IPS DF 4.7 (cell line): ENCODE results near the gene C20orf144.

Experiments used
- DNase-seq: peaks from one replicate; pipeline ENCODE4 v3.0.0-alpha.2; 2013; ENCODE audit warnings: low spot score; ENCODE audit errors: extremely low read depth

C20orf144 gene

DNA sequence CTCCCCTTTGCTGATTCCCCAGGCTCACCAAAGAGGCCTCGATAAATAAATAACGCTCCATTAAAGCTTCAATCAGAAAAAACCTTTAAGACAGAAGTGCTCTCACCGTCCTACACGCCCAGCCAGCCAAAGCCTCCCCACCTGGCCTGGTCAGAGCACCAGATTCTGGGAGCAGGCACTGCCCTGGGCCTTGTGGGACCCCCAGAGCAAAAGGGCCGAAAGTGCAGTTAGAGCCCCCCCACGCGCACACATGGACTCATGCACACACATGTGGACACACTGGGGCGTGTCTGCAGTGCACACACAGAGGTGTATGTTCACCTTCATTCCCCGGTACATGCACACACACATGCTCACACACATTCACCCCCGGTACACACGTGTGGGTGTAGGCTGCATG lies 14.0 kb downstream of the C20orf144 start:
- DNase-seq, result no peak

DNA sequence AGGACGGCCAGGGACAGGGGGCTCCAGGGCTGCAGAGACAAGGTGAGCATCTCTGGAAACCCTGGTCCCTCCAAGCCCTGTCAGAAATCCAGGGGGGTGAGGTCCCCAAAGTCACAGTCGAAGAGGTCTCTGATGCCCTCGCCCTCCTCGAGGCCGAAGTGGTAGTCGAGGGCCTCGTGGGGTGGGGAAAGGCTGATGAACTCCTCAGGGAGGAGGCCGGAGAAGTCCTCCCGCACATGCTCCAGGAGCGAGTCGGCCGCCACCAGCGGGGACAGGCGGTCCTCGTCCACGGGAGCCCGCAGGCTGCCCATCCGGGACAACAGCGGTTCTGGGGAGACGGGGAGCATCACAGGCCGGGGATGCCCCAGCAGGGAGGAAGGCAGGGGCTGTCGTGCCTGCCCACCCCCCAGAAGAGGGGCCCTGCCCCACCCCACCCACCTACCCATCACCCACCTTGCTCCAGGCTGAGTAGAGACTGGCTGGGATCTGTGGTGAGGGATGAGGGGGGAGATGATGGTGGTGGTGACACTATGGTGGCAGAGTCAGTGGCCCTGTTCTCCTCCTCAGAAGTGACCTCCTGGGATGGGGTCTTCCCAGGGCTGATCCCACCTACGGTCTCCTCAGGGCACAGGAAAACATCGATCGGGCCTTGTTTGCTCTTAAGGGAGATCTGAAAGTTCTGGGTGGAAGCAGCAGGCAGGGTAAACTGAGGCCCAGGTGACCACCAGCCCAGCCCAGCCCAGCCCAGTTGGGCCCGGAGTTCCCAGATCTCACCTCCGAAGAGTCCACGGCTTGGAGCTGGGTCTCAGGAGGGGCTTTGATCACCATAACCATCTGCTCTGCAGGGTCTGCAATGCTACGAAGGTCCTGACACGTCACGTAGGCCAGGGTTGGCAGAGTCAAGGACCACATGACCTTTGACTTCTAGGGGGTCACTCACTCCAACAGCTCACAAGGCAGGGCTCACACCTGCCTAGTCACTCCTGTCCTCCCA lies 14.8 kb downstream of the C20orf144 start:
- DNase-seq, result no peak

DNA sequence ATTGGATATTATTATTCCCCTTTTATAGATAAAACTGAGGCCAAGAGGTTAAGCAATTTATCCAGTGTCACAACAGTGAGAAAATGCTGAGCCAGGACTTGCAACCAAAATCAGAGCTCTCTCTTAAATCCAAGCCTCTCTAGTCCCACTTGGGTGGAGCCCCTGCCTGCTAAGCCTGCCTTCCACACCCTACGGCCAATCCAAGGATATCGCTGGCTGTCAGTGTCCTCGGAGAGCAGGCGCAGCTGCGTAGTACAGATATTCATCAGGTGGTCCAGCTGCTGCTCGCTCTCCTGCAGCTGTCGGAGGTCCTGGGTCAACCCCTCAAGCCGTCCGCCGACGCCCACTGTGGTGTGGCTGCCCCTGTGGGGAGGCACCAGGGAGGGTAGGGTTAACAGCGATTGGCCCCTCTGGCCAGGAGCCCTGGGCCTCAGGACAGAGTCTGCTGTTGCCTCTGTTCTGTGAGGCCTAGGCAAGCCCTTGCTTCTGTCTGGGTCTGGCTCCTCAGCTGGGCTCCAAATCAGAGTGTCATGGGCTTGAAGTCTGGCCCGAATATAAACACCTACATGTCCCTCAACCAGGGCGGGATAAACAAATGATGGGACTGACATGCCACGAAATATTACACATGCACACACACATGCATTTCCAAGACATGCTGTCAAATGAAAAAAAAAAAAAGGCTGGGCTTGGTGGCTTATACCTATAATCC lies 16.0 kb downstream of the C20orf144 start:
- DNase-seq, result no peak

DNA sequence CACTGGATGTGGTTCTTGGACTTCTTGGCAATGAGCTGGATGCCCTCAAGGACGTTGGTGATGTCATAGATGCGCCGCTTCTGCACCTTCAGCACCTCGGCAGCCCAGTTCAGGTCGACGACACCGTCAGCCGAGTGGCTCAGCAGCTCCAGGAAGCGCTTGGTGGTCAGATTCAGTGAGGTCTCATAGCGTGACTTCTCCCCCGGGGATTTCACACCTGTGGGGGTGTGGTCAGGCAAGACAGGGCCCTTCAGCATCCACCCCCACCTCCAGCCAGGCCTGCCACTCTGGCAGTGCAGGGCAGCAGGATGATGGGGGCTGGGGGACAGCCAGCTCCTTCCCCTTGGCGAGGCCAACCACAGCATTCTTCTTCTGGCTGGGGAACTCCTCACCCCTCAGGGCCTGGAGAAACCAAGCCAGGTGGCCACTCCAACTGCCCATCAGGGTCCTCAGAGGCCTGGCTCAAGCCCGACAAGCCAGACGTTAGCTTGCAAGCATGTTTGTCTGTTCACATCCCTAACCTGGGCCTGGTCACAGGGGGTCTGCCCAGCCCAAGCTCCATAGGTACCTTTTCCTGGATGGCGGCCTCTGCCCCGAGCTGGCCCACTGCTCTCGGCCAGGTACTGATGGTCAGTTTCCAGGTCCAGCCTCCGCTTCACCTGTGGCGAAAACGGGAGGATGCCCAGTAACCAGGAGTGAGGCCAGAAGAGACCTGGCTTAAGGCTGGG lies 17.8 kb downstream of the C20orf144 start:
- DNase-seq, result no peak

DNA sequence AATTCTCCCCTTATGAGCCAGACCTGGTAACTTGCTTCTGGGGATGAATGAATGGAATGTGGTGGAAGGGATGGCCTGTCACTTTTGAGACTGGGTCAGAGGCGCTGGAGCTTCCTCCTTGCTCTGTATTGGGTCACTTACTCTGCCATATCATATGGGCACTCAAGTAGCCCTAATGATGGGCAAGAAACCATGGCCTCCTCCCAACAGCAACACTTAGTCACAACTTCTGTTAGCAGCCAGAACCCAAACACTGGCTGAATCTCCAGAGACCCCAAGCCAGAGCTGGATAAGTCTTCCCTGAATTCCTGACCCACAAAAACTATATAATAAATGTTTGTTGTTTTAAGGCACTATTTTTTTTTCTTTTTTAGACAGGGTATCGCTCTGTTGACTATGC lies 18.6 kb downstream of the C20orf144 start:
- no peak for DNase-seq

DNA sequence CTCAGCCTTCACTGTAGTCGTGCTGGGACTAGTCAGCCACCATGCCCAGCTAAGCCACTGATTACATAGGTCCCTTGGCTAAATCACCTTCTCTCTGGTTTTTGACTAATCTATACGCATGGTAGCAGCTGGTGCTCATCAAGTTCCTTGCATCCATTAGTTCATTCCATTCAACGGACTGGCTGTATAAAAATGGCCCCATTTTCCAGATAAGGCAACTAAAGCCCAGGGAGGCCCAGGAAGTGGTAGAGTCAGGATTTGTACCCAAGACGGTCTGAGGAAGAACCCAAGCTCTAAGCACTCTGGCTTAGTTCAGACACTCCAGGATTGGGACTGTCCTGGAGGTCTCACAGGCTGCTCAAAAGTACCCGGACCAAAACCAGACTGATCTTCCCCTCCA lies 19.2 kb downstream of the C20orf144 start:
- no peak for DNase-seq

DNA sequence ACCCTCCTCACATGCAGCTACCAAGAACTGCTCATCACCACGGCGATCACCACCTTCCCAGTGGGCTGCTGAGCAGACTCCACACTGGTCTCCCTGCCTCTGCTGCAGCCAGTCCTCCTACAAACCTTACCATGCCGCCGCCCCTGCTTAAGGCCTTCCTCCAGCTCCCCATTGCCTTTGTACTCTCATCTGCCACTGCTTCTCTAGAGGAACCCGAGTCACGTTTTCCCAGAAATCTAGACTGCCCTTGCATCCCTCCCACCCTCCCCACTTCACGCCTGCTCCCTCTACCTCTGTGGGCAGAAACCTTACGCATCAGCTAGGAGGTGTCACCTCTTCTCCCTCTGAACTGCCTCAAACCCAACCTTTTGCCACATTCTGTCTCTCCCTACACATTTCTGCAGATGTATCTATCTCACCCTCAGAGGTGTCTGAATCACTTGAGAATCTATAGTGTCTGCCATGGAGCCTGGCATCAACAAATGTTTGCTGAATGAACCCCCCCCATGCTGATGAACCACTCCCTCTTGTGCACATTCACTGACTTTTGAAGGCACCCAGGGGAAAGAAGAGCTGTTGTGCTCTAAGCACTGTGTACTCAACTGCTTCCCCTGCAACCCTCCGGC lies 19.7 kb downstream of the C20orf144 start:
- no peak for DNase-seq

DNA sequence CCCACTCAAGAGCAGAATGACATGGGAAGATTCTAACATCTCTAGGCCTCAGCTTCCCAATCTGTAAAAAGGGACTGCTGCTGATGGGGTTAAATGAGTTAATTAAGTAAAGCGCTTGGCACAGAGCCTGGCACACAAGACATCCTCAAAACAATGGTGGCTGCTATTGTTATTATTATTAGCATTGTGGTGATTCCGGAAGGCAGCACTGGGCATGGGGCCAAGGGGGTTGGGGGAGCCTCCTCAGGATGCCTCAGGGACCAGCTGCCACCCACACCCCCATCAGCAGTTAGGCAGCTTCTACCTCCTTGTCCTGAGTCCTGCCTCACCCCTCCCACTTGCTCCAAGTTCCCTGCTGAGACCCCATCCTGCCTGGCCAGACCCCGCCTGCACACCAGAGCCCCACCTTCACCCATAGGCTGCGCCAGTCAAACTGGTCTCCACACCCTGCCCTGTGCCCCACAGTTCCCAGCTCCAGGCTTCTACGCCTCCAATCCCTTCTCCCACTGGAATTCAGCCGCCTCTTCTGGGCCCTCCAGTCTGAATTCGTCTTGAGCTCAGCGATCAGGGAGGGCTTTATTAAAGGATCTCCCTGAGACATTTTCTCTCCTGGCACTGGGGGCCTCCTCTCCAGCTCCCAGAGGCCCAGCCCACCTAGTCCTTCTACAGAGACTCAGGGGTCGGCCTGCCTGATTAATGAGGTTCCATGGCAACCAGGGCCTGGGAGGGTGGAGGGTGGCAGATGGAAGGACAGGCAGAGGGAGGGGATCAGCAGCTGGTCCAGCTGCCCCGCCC lies 22.6 kb downstream of the C20orf144 start:
- DNase-seq, result no peak

DNA sequence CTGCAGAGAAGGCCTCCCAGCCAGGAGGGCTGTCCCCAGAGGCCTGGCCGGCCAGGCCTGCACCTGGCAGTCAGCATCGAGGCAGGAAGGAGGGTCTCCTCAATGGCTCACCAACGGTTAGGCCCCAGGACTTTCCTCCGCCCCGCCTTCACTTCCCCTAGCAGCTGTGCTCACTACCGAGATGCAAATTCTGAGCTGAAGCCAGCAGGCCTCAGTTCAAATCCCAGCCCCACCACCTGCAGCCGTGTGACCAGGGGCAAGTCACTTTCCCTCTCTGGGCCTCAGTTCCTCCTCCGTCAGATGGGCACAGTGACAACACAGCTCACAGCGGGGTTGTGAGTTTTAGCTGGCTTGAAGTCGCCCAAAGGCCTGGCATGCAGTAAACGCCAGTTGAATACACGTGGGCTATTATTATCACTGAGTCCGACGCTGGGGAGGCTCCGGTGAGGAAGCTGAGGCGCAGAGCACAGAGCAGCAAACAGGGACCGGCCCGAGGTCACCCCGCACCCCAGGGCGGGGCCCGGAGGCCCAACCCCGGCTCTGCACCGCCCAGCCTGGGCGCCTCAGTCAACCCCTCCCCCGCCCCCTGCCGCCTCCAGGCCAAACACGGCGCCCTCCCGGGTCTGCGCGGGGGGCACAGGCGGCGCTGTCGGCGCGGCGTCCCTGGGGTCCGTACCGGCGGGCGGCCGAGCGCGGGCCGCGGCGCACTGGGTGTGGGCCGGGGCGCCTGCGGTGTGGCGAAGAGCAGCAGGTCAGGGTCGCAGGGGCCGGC lies 23.4 kb downstream of the C20orf144 start:
- DNase-seq, result no peak

DNA sequence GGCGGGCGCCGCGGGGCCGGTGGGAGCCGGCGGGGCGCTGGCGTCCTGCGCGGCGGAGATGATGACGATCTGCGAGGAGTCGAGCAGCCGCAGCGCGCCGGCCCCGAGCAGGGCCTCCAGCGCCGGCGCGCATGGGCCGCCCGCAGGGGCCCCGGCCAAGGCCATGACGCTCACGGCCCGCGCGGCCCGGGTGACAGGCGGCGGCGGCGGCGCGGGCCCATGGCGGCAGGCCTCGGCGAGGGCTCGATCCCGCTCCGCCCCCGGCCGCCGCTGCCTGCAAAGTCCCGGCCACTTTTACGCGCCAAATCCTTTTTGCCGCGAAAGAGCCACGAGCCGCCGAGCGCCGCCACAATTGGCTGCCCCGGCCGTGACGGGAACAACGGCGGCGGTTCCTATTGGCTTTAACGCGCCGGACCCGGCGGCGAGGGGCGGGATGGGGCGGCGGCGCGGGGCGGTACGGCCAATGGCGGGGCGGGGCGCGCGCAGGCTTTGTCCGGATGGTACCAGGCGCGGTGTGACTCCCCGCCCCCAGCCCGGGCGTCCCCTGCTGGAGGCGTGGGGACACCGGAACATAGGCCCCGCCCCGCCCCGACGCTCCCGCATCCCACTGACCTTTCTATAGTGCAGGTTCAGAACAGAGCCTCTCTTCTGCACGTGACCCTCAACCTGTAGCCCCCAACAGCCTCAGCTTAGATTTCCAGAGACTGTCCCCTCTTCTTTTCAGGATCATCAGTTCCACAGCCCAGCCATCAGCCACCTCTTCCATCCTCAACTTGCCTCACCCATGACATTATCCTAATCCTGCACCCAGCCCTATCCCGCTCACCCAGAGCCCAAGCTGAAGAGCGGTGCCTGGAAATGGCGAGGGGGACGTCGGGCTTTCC lies 24.2 kb downstream of the C20orf144 start, which contains the start of gene E2F1:
Gene E2F1, minus strand, starts transcription at position 286 of the 884 bp plus-strand sequence. Its CDS starts 121 bp downstream, at position 165.
- DNase-seq, result no peak

DNA sequence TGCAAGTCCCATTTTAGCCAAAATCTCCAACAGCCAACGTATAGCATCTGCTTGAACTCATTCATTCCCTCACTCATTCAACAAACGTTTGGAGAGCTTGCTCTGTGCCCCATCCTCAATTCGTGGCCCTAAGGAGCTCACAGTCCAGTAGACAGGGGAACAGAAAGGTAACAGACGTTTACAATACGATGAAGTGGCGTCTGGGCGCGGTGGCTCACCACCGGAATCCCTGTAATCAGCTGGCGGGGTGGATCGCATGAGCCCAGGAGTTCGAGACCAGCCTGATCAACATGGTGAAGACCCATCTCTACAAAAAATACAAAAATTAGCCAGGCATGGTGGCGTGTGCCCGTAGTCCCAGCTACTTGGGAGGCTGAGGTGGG lies 24.8 kb downstream of the C20orf144 start:
- DNase-seq, result no peak

DNA sequence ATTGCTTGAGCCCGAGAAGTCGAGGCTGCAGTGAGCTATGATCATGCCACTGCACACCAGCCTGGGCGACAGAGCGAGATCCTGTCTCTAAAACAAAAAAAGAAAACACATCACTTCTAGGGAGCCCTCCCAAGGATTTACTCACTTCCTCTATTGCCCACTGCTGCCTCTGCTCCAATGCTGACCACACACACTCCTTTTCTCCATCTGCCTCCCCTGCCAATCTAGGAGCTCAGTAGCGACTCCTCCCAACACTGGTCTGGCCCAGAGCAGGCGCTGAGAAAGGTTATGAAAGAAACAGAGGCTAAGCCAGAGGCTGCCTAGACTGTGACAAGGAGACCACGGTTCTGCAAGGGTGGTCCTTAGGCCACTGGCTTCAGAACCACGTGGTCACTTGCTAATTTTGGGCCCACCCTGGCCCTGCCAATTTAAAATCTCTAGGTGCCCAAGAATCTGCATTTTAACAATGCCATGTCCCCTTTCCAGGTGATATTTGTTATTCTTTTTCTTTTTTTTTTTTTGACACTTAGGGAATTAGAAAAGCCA lies 25.3 kb downstream of the C20orf144 start:
- no peak for DNase-seq

DNA sequence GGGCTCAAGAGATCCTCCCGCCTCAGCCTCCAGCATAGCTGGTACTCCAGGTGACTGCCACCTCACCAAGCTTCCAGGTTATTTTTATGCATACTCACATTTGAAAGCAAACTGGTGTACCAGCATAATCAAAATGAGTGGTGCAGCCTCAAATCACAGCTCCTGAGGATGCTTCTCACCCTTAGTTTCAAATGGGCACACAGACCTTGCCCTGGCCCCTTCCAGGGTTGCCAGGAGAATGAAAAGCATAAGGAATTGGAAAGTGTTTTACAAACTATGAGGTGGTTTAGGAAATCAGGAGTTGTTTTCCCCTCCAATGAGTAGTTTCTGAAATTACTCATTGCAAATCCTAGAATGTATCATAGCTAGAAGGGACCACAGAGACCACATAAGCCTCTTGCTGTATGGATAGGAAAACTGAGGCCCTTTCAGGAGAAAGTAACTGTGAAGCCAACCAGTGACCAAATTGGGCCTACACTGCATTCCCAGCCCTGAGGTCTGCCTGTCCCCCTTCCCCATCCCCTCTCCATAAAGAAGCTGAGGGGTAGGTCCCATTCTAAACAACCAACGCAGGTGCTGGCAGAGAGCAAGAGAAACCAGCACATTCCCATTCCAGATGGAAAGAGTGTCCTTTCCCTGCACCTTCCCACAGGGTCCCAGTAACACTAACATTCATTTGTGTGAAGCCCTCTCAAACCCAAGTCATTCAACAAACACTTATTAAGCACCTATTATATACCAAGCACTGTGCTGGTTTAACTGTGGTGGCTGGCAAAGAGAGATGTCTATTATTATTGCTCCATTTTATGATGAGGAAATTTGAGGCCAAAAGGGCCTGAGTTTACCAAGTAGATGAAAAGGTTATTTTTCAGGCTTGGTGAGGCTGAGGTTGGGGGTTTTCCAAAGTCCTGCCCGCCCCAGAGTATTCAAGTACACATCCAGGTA lies 26.1 kb downstream of the C20orf144 start:
- no peak for DNase-seq

DNA sequence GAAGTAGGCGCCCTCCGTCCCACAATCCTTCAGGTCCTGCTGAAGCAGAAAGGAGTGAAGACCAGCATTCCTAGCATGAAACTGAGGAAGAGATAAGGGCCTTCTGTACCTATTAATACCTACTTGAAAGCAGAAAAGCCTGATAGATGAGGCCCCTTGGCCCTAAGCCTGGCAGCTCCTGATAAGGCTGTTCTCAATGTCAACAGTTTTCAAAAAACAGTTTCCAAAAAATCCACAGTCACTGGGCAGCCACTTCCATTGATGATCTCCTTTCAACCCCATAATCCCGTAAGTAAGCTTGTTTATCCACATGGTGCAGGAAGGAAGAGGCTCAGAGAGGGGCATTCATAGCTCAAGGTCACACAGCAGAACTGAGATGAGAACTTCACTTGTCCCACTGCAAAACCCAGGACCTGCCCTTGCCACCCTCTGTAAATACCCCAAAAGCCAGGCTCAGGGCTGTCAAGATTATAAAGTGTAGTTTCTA lies 26.9 kb downstream of the C20orf144 start:
- DNase-seq, result no peak

DNA sequence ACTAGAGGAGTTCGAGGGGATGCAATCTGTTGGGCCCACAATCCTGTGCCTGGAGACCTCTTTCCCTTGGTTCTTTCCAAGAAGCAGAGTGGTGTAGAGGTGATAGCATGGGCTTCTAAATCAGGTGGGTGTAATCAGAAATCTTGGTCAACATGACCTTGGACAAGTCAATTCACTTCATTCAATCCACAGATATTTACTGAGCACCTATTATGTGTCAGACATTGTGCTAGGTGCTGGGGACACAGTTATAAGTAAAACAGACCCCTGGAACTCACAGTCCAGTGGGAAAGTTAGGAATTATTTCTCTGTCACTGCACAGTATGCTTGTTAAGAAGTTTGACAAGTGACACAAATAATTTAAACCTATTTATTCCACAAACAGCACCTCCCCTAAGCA lies 27.4 kb downstream of the C20orf144 start:
- no peak for DNase-seq

DNA sequence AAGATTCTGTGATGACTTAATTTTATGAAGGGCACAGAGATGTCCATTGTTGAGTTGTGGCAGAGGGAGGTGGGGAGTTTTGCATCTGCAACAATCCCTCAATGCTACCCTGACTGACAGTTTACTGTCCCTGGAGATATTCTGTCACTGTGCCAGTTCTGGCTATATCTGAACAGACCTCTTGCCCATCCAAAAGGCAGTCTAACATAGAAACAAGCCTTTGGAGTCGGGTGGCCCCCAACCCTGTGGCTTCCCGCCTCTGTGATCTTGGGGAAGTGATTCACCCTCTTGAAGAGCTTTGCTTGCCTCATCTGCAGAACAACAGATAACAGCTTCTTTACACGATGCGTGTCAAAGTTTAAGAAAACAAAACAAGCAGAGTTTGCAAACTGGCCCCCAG lies 27.8 kb downstream of the C20orf144 start:
- no peak for DNase-seq

DNA sequence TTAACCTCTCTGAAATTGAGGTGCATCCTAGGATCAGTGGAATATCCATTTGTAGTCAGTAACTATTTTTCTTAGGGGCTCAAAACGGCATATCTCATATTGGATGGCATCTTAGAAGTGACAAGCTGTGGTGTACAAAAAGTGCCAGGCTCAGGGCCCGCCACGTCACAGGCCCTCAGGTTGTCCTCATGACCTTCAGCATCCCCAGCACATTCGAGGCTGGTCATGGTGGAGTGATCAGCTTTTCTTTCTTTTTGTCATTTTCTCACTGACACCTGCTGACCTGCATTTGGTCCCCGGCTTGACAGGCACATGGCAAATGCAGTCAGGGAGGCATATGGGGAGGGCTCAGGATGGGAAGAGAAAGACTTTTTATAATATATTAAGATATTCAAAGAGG lies 31.2 kb downstream of the C20orf144 start:
- no peak for DNase-seq
